Measurements from ENCODE around the gene LPAR2.

LPAR2 gene

GRCh38 chr19:19627621-19628500, at the start of gene LPAR2:
Gene LPAR2, minus strand, starts transcription at chr19:19628220. Its CDS starts 945 bp downstream, at chr19:19627275.
- TF ChIP-seq CTCF (IDR thresholded peaks at IDR 0.05) = no peak

DNA sequence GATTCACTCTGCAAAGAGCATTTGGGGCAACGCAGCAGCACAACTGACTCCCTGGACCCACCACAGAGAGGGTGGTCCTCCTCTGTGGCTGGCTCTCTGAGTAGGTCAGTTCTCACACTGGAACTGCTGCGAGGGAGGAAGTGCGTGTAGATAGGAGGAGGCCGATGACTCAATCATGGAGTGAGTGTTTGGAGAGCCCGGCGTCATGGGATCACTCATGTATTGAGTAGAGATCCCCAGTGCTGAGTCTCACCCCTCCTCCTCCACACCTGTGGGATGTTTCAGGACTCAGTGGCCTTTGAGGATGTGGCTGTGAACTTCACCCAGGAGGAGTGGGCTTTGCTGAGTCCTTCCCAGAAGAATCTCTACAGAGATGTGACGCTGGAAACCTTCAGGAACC, 49.6 kb upstream of the LPAR2 start:
- TF ChIP-seq CTCF (IDR thresholded peaks at IDR 0.05) = no peak

- TF ChIP-seq CTCF (IDR thresholded peaks at IDR 0.05) = no peak
Observed at GRCh38 chr19:19674315-19674714, 46.3 kb upstream of the LPAR2 start.

DNA sequence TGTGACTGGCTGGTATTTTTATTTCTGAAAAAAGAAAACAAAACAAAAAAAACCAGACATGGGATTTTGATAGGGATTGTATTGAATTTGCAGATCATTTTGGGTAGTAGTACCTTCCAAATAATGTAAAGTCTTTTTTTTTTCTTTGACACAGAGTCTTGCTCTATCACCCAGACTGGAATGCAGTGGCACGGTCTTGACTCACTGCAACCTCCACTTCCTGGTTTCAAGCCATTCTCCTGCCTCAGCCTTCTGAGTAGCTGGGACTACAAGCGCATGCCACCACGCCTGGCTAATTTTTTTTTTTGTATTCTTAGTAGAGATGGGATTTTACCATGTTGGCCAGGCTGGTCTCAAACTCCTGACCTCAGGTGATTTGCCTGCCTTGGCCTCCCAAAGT, 44.8 kb upstream of the LPAR2 start:
- TF ChIP-seq CTCF (IDR thresholded peaks at IDR 0.05) = no peak

DNA sequence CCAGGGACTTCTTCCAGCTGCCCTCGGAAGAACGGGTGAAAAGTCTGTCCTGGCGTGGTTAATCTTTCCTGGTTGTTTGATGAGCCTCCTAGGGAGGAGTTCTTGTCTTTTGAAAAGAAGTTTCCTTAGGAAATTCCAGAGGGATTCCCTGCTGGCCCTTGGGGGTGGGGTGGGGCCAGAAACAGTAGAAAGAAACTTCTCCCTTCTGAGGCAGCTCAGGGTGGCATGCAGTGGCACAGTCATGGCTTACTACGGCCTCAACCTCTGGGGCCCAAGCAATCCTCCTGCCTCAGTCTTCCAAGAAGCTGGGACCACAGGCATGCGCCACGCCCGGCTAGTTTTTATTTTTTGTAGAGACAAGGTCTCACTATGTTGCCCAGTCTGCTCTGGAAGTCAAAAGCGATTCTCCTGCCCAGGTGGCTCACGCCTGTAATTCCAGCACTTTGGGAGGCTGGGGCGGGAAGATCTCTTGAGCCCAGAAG, 42.1 kb upstream of the LPAR2 start:
- no peak for TF ChIP-seq CTCF (IDR thresholded peaks at IDR 0.05)

GRCh38 chr19:19668230-19669012, 40.4 kb upstream of the LPAR2 start, which contains the start of gene ZNF101:
Gene ZNF101, plus strand, starts transcription at chr19:19668839. Its CDS starts 125 bp downstream, at chr19:19668964.
- TF ChIP-seq CTCF (IDR thresholded peaks at IDR 0.05) = no peak

GRCh38 chr19:19663256-19664120, 35.5 kb upstream of the LPAR2 start, which contains the start of gene ATP13A1:
Gene ATP13A1, minus strand, starts transcription at chr19:19663676. Its CDS starts 10 bp downstream, at chr19:19663666.
- TF ChIP-seq CTCF (IDR thresholded peaks at IDR 0.05) = peak; percentile 37; the same call in 1 of the 2 replicates
